Kidney epithelial cell (primary cell): ENCODE measurements around the gene MAGI1. TPM values are rescaled to one million over a fixed set of nuclear protein-coding genes. Genes with fewer than 3 reads are reported as not detected.

Experiments
- DNase-seq: peaks from one replicate; pipeline ENCODE4 v3.0.0-alpha.2; 2010; ENCODE audit warnings: low read depth
- H3K27me3 ChIP-seq: 2 replicates; pipeline ENCODE4 v1.6.0; 2011; ENCODE audit warnings: low read length; ENCODE audit not compliant: control insufficient read depth, insufficient read depth
- H3K36me3 ChIP-seq: 2 replicates; pipeline ENCODE4 v1.5.1; 2011; ENCODE audit warnings: low read length; ENCODE audit not compliant: control insufficient read depth, insufficient read depth
- H3K4me3 ChIP-seq: 2 replicates; pipeline ENCODE4 v1.5.1; 2011; ENCODE audit warnings: low read depth, mild to moderate bottlenecking, control low read depth, low read length
- total RNA-seq: library from RNA; depleted of rRNA; stranded (reverse); fragments of >200 nt; gene quantifications from 2 replicates; pipeline ENCODE4 v1.2.3, GENCODE V29; 2015
- TF ChIP-seq, protein P1 (sequence below): IDR thresholded peaks from 2 replicates; pipeline ENCODE4 v1.5.1; 2011; ENCODE audit warnings: mild to moderate bottlenecking, moderate library complexity, low read length, control low read depth, inconsistent platforms; ENCODE audit not compliant: insufficient read depth, poor library complexity, severe bottlenecking

Gene MAGI1
- total RNA-seq, 1 donor from 2014 or later: 15.8 TPM

DNA sequence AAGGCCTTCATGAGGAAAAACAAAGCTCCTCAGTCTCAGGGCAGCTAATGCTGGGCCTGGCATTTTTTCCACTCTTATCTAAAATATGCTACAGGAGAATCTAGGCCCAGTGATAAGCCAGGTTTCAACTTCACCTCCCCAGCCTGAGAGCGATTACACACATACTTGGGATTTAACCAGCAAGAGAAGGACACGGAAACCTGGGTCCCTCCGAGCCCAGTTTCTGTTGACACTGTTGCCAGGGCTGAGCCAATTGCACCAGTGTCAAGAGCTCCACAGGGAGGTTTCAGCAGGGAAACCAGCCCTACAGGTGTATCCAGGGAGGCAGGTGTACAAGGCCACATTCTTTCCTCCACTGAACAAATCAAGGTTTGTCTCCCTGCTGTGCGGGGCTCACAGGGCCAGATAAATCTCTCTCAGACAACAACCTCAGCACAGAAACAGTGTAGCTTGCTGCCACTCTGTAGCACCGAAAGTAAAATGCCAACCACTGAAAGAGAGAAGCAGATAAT lies 85.4 kb downstream of the MAGI1 start:
- TF ChIP-seq, protein P1, sequence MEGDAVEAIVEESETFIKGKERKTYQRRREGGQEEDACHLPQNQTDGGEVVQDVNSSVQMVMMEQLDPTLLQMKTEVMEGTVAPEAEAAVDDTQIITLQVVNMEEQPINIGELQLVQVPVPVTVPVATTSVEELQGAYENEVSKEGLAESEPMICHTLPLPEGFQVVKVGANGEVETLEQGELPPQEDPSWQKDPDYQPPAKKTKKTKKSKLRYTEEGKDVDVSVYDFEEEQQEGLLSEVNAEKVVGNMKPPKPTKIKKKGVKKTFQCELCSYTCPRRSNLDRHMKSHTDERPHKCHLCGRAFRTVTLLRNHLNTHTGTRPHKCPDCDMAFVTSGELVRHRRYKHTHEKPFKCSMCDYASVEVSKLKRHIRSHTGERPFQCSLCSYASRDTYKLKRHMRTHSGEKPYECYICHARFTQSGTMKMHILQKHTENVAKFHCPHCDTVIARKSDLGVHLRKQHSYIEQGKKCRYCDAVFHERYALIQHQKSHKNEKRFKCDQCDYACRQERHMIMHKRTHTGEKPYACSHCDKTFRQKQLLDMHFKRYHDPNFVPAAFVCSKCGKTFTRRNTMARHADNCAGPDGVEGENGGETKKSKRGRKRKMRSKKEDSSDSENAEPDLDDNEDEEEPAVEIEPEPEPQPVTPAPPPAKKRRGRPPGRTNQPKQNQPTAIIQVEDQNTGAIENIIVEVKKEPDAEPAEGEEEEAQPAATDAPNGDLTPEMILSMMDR: no peak
- no peaks in the 10 kb centered on the region for H3K27me3 ChIP-seq
- DNase-seq: no peak
- H3K36me3 ChIP-seq: no peaks in the 10 kb centered on the region
- H3K4me3 ChIP-seq: no peak overlapping the region

DNA sequence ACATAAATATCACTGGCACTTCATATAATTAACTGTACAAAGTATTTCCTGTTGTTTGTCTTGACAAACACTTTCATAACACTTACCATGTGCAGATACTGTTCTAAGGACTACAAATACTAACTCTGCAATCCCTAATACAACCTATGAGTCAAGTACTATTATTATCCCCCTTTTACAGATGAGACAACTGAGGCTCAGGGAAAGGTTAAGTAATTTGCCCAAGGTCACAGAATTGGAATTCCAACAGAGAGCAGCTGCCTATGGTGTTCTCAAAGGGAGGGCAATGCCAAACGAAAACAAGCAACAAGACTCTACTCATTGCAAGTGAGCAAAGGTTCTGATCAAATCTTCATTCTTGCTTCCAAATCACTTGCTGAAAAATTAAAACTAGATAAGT lies 85.9 kb downstream of the MAGI1 start:
- TF ChIP-seq, protein P1: no peak
- Histone ChIP-seq H3K36me3 (no peaks in the 10 kb centered on the region), H3K27me3 (no peaks in the 10 kb centered on the region), H3K4me3 (no peak overlapping the region)
- no peak for DNase-seq

- no peaks in the 10 kb centered on the region for H3K27me3 ChIP-seq
- TF ChIP-seq, protein P1: no peak
- DNase-seq: no peak
- no peak overlapping the region for H3K4me3 ChIP-seq
- H3K36me3 ChIP-seq: no peaks in the 10 kb centered on the region
Measured at GRCh38 chr3:65951836-65952505, 86.7 kb downstream of the MAGI1 start.

GRCh38 chr3:65950340-65951326 lies 88.1 kb downstream of the MAGI1 start:
- no peak overlapping the region for H3K4me3 ChIP-seq
- no peaks in the 10 kb centered on the region for H3K27me3 ChIP-seq
- TF ChIP-seq, protein P1: no peak
- no peak for DNase-seq
- H3K36me3 ChIP-seq: no peaks in the 10 kb centered on the region

GRCh38 chr3:65948841-65949573 lies 89.7 kb downstream of the MAGI1 start:
- TF ChIP-seq, protein P1: no peak
- Histone ChIP-seq H3K27me3 (no peaks in the 10 kb centered on the region), H3K36me3 (no peaks in the 10 kb centered on the region), H3K4me3 (no peak overlapping the region)
- DNase-seq: no peak
